C4-2B (cell line): ENCODE data around the gene MON1A.

Experiments
- CTCF ChIP-seq: fragments of 450-650 bp; conservative IDR thresholded peaks from 2 replicates; pipeline ENCODE4 v1.5.1; 2017; ENCODE audit warnings: mild to moderate bottlenecking
- ZFX ChIP-seq: fragments of 450-650 bp; IDR thresholded peaks from 2 replicates; pipeline ENCODE4 v1.6.1; 2017

- TF ChIP-seq CTCF (no peak), ZFX (no peak)
These were observed 42.7 kb downstream of the MON1A start for GRCh38 chr3:49886922-49887265.
